CD14-positive monocyte (primary cell): ENCODE data around the gene MYOM3. TPM values are rescaled to one million over a fixed set of nuclear protein-coding genes. Genes with fewer than 3 reads are reported as not detected.

Experiments used
- DNase-seq, 3 donors: peaks; one replicate each; pipeline ENCODE4 v3.0.0-alpha.2; 2011 to 2022
- H2AFZ ChIP-seq: 2 replicates; pipeline ENCODE4 v1.6.0; 2012; ENCODE audit warnings: mild to moderate bottlenecking, low read depth, low read length, inconsistent platforms; ENCODE audit not compliant: insufficient read depth, poor library complexity, severe bottlenecking
- H3K27ac ChIP-seq, 2 donors: 1 replicate in 1 of 2; 2 replicates in 1 of 2; pipeline ENCODE4 v1.5.1; 2012 to 2013; ENCODE audit warnings: low read length in 2 of 2, control low read depth in 1 of 2, inconsistent platforms in 1 of 2, low read depth in 1 of 2, mild to moderate bottlenecking in 1 of 2
- H3K27me3 ChIP-seq, 2 donors: one replicate each; pipeline versions ENCODE4 v1.6.0 to v1.6.1; 2011 to 2013; ENCODE audit warnings: low read length in 2 of 2; ENCODE audit not compliant: control insufficient read depth in 2 of 2, insufficient read depth in 2 of 2
- H3K36me3 ChIP-seq, 2 donors: replicated peaks in 1 of 2; 1 replicate in 1 of 2; 2 replicates in 1 of 2; pipeline versions ENCODE4 v1.5.1 to v1.6.1; 2012 to 2013; ENCODE audit warnings: low read length in 2 of 2, control low read depth in 1 of 2, inconsistent platforms in 1 of 2, mild to moderate bottlenecking in 1 of 2; ENCODE audit not compliant: insufficient read depth in 2 of 2, control insufficient read depth in 1 of 2
- H3K4me1 ChIP-seq, 2 donors: 1 replicate in 1 of 2; 2 replicates in 1 of 2; pipeline versions ENCODE4 v1.5.1 to v1.6.1; 2012 to 2013; ENCODE audit warnings: low read length in 2 of 2, control low read depth in 1 of 2, inconsistent platforms in 1 of 2, mild to moderate bottlenecking in 1 of 2, moderate library complexity in 1 of 2; ENCODE audit not compliant: insufficient read depth in 2 of 2, control insufficient read depth in 1 of 2
- H3K4me2 ChIP-seq: replicated peaks from 2 replicates; pipeline ENCODE3; 2012; ENCODE audit warnings: low read length, moderate library complexity, mild to moderate bottlenecking; ENCODE audit not compliant: poor library complexity, severe bottlenecking; ENCODE audit errors: extremely low read depth
- H3K4me3 ChIP-seq, 3 experiments: fragments of 200-600 bp in 1 of 3; sonication (generic) in 1 of 3; replicated peaks in 1 of 3; 1 replicate in 2 of 3; 2 replicates in 1 of 3; pipeline ENCODE4 v1.5.1; 2011 to 2013; ENCODE audit warnings: low read length in 3 of 3, mild to moderate bottlenecking in 3 of 3, control low read depth in 2 of 3, low read depth in 2 of 3, inconsistent platforms in 1 of 3, moderate library complexity in 1 of 3
- H3K79me2 ChIP-seq: 2 replicates; pipeline ENCODE4 v1.6.0; 2012; ENCODE audit warnings: mild to moderate bottlenecking, control low read depth, inconsistent platforms, low read length, moderate library complexity; ENCODE audit not compliant: insufficient read depth
- H3K9ac ChIP-seq: 2 replicates; pipeline ENCODE4 v1.6.0; 2017; ENCODE audit warnings: low read length, mild to moderate bottlenecking; ENCODE audit not compliant: insufficient read depth, poor library complexity, severe bottlenecking
- H3K9me3 ChIP-seq, 2 donors: replicated peaks in 1 of 2; 1 replicate in 1 of 2; 2 replicates in 1 of 2; pipeline versions ENCODE4 v1.5.1 to v1.6.1; 2012 to 2013; ENCODE audit warnings: low read length in 2 of 2, control low read depth in 1 of 2; ENCODE audit not compliant: control insufficient read depth in 1 of 2, insufficient read depth in 1 of 2
- H4K20me1 ChIP-seq: 2 replicates; pipeline ENCODE4 v1.6.0; 2012; ENCODE audit warnings: mild to moderate bottlenecking, low read length, control low read depth, moderate library complexity; ENCODE audit not compliant: insufficient read depth
- H3K27ac Mint-ChIP-seq, 7 donors: one replicate each; pipeline ENCODE4 v1.8.0; 2020; ENCODE audit warnings: mild to moderate bottlenecking in 7 of 7, mixed read lengths in 7 of 7, moderate library complexity in 6 of 7, inconsistent platforms in 2 of 7
- H3K27me3 Mint-ChIP-seq, 3 donors: one replicate each; pipeline ENCODE4 v1.8.0; 2021 to 2022; ENCODE audit warnings: low read depth in 3 of 3, mild to moderate bottlenecking in 3 of 3, mixed read lengths in 3 of 3, moderate library complexity in 3 of 3, inconsistent platforms in 1 of 3
- H3K36me3 Mint-ChIP-seq, 2 donors: one replicate each; pipeline ENCODE4 v1.8.0; 2020; ENCODE audit warnings: mixed read lengths in 2 of 2, inconsistent platforms in 1 of 2, mild to moderate bottlenecking in 1 of 2
- H3K4me1 Mint-ChIP-seq: one replicate; pipeline ENCODE4 v1.8.0; 2020; ENCODE audit warnings: mild to moderate bottlenecking, mixed read lengths
- H3K4me3 Mint-ChIP-seq, 2 donors: one replicate each; pipeline ENCODE4 v1.8.0; 2020; ENCODE audit warnings: mild to moderate bottlenecking in 2 of 2, mixed read lengths in 2 of 2, moderate library complexity in 1 of 2
- H3K9me3 Mint-ChIP-seq, 7 donors: one replicate each; pipeline ENCODE4 v1.8.0; 2020 to 2022; ENCODE audit warnings: mixed read lengths in 7 of 7, mild to moderate bottlenecking in 6 of 7, moderate library complexity in 6 of 7, inconsistent platforms in 2 of 7
- CTCF ChIP-seq: fragments of 200-600 bp; IDR thresholded peaks from one replicate; pipeline ENCODE4 v1.8.0; 2022; ENCODE audit warnings: antibody characterized with exemption, mild to moderate bottlenecking
- WGBS: methylation state at CpG from one replicate; pipeline ENCODE4 v1.1.5; 2013; ENCODE audit warnings: missing lambda C conversion rate; ENCODE audit not compliant: insufficient coverage; 5-methylcytosine and 5-hydroxymethylcytosine counted together
- intact Hi-C, 2 donors: fragments of 100-400 bp; cut with micrococcal nuclease; formaldehyde crosslinking; loops; one replicate each; pipeline versions ENCODE4 v1.15.0 to v1.15.1; 2023
- polyA plus RNA-seq, 3 donors: library from polyadenylated mRNA; depleted of rRNA in 1 of 3; unstranded in 2 of 3; stranded (reverse) in 1 of 3; fragments of 300-500 nt in 2 of 3; fragments of >200 nt in 1 of 3; fragmentation: Illumina TruSeq in 2 of 3; gene quantifications; 1 replicate in 2 of 3; 2 replicates in 1 of 3; pipeline ENCODE4 v1.2.3, GENCODE V29; 2012 to 2021

MYOM3 gene
- polyA plus RNA-seq, 3 donors, result not detected

- H3K4me3 ChIP-seq, result no peak overlapping the region
- no peak overlapping the region for H3K27ac ChIP-seq
- peak overlapping the region in 1 of 7 donors; percentile 32 for H3K27ac Mint-ChIP-seq
- WGBS, result 79% methylated on average over 2 of the region's 3 CpGs
- no peaks in the 10 kb centered on the region for H4K20me1 ChIP-seq
- no peaks in the 10 kb centered on the region for H3K9me3 Mint-ChIP-seq
- no peaks in the 10 kb centered on the region for H3K9me3 ChIP-seq
- H2AFZ ChIP-seq, result no peak overlapping the region
- no peak for TF ChIP-seq CTCF
- H3K27me3 ChIP-seq, result no peaks in the 10 kb centered on the region
- no peak overlapping the region for H3K4me2 ChIP-seq
- H3K36me3 Mint-ChIP-seq, result no peaks in the 10 kb centered on the region
- H3K4me1 Mint-ChIP-seq, result no peaks in the 10 kb centered on the region
- H3K9ac ChIP-seq, result no peak overlapping the region
- H3K79me2 ChIP-seq, result no peaks in the 10 kb centered on the region
- peaks cover 5 to 9% (median 8%) of the 10 kb centered on the region in 3 donors for H3K27me3 Mint-ChIP-seq
- no peaks in the 10 kb centered on the region for H3K36me3 ChIP-seq
- no peaks in the 10 kb centered on the region for H3K4me1 ChIP-seq
- no peak overlapping the region for H3K4me3 Mint-ChIP-seq
- no peak for DNase-seq
- intact Hi-C loops, result no loop called here
These were observed 9.0 kb upstream of the MYOM3 start for GRCh38 chr1:24120965-24121364.

- no peaks in the 10 kb centered on the region for H3K27me3 ChIP-seq
- no peaks in the 10 kb centered on the region for H3K36me3 ChIP-seq
- H3K79me2 ChIP-seq, result no peaks in the 10 kb centered on the region
- no peak overlapping the region for H3K9ac ChIP-seq
- no peak overlapping the region for H3K27ac ChIP-seq
- H4K20me1 ChIP-seq, result no peaks in the 10 kb centered on the region
- H3K4me1 ChIP-seq, result no peaks in the 10 kb centered on the region
- no peak for TF ChIP-seq CTCF
- H3K36me3 Mint-ChIP-seq, result no peaks in the 10 kb centered on the region
- H3K9me3 ChIP-seq, result no peaks in the 10 kb centered on the region
- H3K9me3 Mint-ChIP-seq, result peaks cover 0 to 2% (median 0%) of the 10 kb centered on the region in 7 donors
- no peak overlapping the region for H3K27ac Mint-ChIP-seq
- 88% methylated on average over 13 of the region's 17 CpGs for WGBS
- H2AFZ ChIP-seq, result no peak overlapping the region
- H3K4me3 Mint-ChIP-seq, result no peak overlapping the region
- H3K4me1 Mint-ChIP-seq, result no peaks in the 10 kb centered on the region
- no peak overlapping the region for H3K4me2 ChIP-seq
- H3K4me3 ChIP-seq, result no peak overlapping the region
- H3K27me3 Mint-ChIP-seq, result peaks cover 3 to 9% (median 8%) of the 10 kb centered on the region in 3 donors
- intact Hi-C loops, result no loop called here
- no peak for DNase-seq
These were observed 8.2 kb upstream of the MYOM3 start for GRCh38 chr1:24119859-24120756.
